Measurements from ENCODE around the gene APP. TPM values are rescaled to one million over a fixed set of nuclear protein-coding genes. Genes with fewer than 3 reads are reported as not detected.

The APP gene
- total RNA-seq, 2 donors from 2014 or later, result 20.5 to 46.6 TPM

DNA sequence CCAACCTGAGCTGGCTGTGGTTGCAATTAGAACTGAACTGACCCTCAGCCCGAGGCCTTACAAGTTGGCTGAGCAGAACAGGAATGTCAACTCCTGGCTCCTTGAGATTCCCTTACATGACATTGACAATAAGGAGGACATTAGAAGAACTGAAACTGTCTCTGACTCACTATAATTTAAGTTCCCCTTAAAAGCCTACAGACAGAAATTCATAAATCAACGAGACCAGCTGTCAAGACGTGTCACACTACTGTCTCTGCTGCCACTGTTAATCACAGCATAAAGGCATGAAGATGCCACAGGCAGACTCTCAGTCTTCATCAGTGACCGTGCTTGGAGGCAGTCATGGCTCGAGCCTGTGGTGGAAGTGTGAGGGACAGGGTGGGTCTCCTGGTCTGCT is 267.0 kb downstream of the APP start:
- H3K27me3 Mint-ChIP-seq, result no peaks in the 10 kb centered on the region
- H3K4me3 Mint-ChIP-seq, result no peak overlapping the region
- H3K36me3 Mint-ChIP-seq (ENCODE audit: low read depth), result peaks cover 14% of the 10 kb centered on the region
- no peaks in the 10 kb centered on the region for H3K9me3 Mint-ChIP-seq
- no peak for ATAC-seq (replicated peaks)
- H3K4me1 Mint-ChIP-seq, result no peaks in the 10 kb centered on the region
- H3K27ac Mint-ChIP-seq, result no peak overlapping the region

DNA sequence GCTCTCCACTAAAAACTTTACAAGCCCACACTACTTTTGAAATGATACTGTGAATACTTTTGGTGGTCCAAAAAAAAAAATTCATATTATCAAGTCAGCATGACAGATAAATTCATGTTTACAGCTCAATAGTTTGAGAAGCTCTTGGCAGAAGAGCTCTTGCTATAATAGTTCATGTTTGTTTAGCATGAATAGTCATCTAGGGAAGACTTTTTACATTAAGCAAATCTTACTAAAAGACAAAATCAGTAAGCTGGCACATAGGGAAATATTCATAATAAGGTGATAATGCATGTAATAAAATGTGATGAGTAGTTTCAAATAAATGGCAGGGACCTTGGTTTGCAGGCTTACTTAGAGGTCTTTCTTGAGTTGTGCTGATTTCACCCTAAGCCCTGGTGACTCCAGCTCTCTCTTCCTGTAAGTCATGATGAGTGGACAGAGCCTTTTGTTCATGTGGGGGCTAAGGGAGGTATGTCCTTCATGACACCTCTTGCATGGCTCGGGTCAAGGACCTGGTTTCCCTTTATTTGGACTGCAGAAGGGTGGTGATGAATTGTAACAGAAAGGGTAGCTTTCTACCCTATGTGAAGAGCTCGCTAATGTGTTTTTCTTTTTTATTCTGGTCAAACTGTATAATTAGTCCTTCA is 269.1 kb downstream of the APP start:
- no peaks in the 10 kb centered on the region for H3K9me3 Mint-ChIP-seq
- H3K4me1 Mint-ChIP-seq, result no peaks in the 10 kb centered on the region
- no peak for ATAC-seq (replicated peaks)
- H3K4me3 Mint-ChIP-seq, result no peak overlapping the region
- no peak overlapping the region for H3K27ac Mint-ChIP-seq
- peaks cover 14% of the 10 kb centered on the region for H3K36me3 Mint-ChIP-seq (ENCODE audit: low read depth)
- H3K27me3 Mint-ChIP-seq, result no peaks in the 10 kb centered on the region

DNA sequence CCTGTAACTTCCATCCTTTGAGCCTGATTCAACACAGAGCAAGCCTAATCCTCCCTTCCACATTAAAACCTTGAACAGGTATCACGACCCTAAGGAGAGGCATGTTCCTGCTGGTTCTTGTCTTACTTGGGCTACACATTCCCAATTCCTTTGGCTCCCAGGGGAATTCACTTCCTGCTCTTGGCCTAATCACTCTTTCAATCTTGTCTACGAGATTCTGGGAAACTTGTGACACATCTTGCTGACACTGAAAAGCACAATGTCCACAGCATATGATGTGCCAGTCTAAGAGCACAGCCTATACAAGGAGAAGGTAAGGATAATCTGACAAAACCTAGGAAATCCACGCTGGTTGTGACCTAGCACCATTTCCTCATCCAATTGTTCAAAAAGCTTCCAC is 271.9 kb downstream of the APP start:
- H3K9me3 Mint-ChIP-seq, result no peaks in the 10 kb centered on the region
- H3K36me3 Mint-ChIP-seq (ENCODE audit: low read depth), result peaks cover 9% of the 10 kb centered on the region

DNA sequence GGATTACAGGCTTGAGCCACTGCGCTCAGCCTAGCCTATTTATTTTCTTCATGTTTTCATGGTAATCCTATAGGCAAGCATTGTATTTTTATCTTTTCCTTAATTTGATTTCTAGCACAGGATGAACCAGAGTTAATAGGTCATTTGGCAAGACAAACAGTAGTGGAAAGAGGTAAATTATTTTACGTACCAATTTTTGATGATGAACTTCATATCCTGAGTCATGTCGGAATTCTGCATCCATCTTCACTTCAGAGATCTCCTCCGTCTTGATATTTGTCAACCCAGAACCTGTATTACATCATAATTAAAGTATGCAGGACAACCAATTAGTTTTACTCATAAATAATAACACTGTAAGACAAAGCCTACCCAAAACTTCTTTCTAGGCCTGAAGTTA is 273.2 kb downstream of the APP start:
- H3K4me1 Mint-ChIP-seq, result no peaks in the 10 kb centered on the region
- peaks cover 9% of the 10 kb centered on the region for H3K36me3 Mint-ChIP-seq (ENCODE audit: low read depth)
- no peaks in the 10 kb centered on the region for H3K27me3 Mint-ChIP-seq
- no peaks in the 10 kb centered on the region for H3K9me3 Mint-ChIP-seq
- no peak overlapping the region for H3K27ac Mint-ChIP-seq
- no peak overlapping the region for H3K4me3 Mint-ChIP-seq
- no peak for ATAC-seq (replicated peaks)

More for the DNA sequence above, 271.9 kb downstream of the APP start:
- Mint-ChIP-seq H3K27ac (no peak overlapping the region), H3K4me3 (no peak overlapping the region), H3K27me3 (no peaks in the 10 kb centered on the region), H3K4me1 (no peaks in the 10 kb centered on the region)
- no peak for ATAC-seq (replicated peaks)

DNA sequence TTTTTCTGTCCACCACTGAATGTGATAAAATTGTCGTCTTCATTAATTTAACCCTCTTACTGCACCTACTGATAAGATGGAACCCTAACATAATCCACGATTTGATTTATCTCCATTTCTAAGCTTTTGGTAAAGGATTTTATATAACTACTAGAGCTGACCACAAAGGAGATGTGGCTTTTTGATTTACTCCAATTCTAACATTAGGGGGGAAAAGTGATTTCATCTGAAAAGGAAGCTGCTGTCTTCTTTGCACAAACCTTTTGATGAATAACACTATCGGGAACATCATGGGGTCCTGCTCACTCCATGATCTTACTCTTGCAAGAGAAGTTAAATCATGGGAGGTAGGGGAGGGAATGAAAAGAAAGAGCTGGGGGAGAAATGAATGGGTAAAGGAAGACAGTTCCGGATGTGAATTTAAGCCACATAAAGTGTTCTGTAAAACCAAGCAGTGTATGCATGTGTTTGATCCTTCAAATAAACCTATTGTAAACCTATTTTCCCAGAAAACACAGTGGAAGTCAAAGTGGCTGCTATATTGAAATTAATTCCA is 274.0 kb downstream of the APP start:
- H3K4me1 Mint-ChIP-seq, result no peaks in the 10 kb centered on the region
- H3K9me3 Mint-ChIP-seq, result no peaks in the 10 kb centered on the region
- no peaks in the 10 kb centered on the region for H3K27me3 Mint-ChIP-seq
- ATAC-seq (replicated peaks), result no peak
- H3K27ac Mint-ChIP-seq, result no peak overlapping the region
- peaks cover 9% of the 10 kb centered on the region for H3K36me3 Mint-ChIP-seq (ENCODE audit: low read depth)
- no peak overlapping the region for H3K4me3 Mint-ChIP-seq

DNA sequence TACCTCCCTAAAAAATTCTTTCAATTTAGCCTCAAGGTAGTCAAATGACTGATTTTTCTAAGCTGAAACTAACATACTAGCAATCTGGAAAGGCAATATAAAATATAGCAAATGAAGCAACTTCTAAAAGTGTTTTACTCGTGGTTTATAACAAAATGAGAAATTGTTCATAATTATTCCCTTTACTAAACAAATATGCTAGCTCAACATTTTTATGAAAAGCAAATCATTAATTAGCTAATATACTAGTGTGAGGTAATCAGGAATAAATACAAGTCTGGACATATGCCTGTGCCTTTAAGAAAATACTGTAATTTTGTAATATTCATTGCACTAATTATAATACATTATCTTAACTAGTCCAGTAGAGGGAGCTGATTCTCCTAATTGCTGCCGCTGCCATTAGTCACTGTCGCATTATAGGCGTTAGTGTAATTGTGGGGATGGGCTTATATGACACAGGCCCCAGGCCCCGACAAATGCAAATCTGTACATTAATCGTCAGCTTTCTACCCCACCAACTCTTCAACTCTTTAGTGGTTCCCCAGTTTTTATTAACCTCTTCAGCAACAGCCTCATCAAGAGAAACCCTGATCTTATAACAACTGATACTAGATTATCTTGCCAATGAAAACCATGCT is 274.9 kb downstream of the APP start:
- Mint-ChIP-seq H3K4me3 (no peak overlapping the region), H3K4me1 (no peaks in the 10 kb centered on the region), H3K36me3 (ENCODE audit: low read depth) (peaks cover 18% of the 10 kb centered on the region), H3K27me3 (no peaks in the 10 kb centered on the region), H3K27ac (no peak overlapping the region), H3K9me3 (no peaks in the 10 kb centered on the region)
- peak; percentile 59 for ATAC-seq (replicated peaks)

DNA sequence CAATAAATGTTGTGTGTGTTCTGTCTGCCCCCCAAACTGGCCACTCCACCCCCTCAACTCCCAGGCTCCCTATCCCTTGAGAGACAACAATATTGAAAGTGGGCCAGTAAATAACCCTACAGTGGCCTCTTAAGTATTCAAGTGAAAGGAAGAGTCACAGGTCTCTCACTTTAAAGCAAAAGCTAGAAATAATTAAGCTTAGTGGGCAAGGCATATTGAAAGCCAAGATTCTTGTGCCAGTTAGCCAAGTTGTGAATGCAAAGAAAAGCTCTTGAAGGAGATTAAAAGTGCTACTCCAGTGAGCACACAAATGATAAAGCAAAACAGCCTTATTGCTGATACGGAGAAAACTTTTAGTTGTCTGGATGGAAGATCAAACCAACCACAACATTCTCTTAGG is 277.4 kb downstream of the APP start:
- no peak for ATAC-seq (replicated peaks)
- no peaks in the 10 kb centered on the region for H3K4me1 Mint-ChIP-seq
- no peaks in the 10 kb centered on the region for H3K27me3 Mint-ChIP-seq
- no peak overlapping the region for H3K27ac Mint-ChIP-seq
- H3K9me3 Mint-ChIP-seq, result no peaks in the 10 kb centered on the region
- no peak overlapping the region for H3K4me3 Mint-ChIP-seq
- H3K36me3 Mint-ChIP-seq (ENCODE audit: low read depth), result peaks cover 31% of the 10 kb centered on the region

DNA sequence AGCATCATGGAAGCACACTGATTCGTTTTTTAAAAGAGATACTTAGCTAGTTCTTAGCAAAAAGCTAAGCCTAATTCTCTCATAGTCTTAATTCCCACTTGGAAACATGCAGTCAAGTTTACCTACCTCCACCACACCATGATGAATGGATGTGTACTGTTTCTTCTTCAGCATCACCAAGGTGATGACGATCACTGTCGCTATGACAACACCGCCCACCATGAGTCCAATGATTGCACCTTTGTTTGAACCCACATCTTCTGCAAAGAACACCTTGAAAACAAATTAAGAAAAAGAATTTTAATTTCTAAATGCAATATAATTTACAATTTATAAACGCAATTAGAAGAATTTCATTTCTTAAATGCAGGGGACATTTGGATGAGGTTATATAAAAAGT is 279.0 kb downstream of the APP start:
- H3K27me3 Mint-ChIP-seq, result no peaks in the 10 kb centered on the region
- H3K9me3 Mint-ChIP-seq, result no peaks in the 10 kb centered on the region
- no peaks in the 10 kb centered on the region for H3K4me1 Mint-ChIP-seq
- ATAC-seq (replicated peaks), result no peak
- no peak overlapping the region for H3K27ac Mint-ChIP-seq
- peaks cover 37% of the 10 kb centered on the region for H3K36me3 Mint-ChIP-seq (ENCODE audit: low read depth)
- no peak overlapping the region for H3K4me3 Mint-ChIP-seq

DNA sequence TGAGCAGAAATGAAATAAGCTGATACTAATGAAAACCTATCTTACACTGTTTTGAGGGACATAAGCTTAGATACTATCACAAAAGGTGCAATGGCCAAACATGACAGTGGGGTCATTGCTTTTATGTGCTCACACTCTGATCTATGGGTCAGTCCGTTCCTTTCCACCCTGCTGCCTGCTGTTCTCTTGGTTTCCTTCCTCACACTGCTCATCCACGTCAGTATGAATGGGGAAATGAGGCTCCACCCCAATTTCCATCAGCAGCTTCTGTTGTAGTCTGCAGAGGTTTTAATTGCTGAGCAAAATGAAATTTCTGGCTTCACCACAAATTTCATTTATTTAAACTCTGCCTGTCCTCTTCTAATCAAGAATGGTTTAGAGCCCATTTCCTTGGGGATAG is 280.6 kb downstream of the APP start:
- no peak overlapping the region for H3K4me3 Mint-ChIP-seq

DNA sequence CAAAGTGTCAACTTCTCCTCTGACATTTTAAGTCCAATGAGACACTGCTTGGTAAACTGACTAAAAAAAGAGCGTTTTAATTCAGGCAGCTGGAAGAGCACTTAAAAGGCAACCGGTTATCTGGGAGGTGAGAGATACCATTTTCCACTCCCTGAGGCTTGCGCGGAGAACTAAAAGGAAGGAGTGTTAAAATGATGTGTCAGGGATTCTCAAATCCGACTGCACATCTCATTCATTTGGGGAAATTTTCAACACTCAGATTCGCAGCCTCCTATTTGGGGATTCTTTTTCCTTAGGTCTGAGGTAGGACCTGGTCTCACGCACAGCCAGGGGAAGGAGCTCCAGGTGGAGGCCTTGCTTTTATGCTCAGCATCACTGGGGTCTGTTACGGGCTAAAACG is 281.9 kb downstream of the APP start:
- no peak for ATAC-seq (replicated peaks)

More for the DNA sequence above, 280.6 kb downstream of the APP start:
- H3K4me1 Mint-ChIP-seq, result no peaks in the 10 kb centered on the region
- H3K9me3 Mint-ChIP-seq, result no peaks in the 10 kb centered on the region
- peaks cover 37% of the 10 kb centered on the region for H3K36me3 Mint-ChIP-seq (ENCODE audit: low read depth)
- no peak overlapping the region for H3K27ac Mint-ChIP-seq
- H3K27me3 Mint-ChIP-seq, result no peaks in the 10 kb centered on the region
- no peak for ATAC-seq (replicated peaks)

DNA sequence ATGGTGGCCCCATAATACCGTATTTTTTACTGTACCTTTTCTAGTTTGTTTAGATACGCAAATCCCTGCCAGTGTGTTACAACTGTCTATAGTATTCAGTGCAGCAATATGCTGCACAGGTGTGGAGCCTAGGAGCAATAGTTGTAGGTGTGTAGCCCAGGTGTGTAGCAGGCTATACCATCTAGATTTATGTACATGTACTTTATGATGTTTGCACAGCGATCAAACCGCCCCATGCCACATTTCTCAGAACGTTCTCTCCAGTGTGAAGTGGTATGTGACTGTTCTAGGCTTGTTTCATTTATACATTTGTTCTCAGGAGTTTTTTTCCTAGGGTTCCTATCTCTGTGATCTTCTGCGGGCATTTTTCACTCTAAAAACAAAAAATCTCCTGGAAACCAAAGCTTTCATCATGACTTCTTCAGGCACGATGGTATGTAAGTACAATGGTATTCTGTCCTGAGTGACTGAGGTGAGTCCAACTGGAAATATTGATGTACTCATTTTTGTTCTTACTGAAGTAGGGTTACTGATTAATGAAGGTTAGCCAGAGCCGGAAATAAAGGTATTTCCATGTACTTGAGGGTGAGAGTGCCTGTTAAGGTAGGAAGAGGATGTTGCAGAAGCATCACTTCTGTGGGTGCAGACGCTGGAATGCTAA is 282.8 kb downstream of the APP start:
- H3K36me3 Mint-ChIP-seq (ENCODE audit: low read depth), result peaks cover 28% of the 10 kb centered on the region
- H3K27ac Mint-ChIP-seq, result no peak overlapping the region

More for the DNA sequence above, 281.9 kb downstream of the APP start:
- Mint-ChIP-seq H3K9me3 (no peaks in the 10 kb centered on the region), H3K27ac (no peak overlapping the region), H3K27me3 (no peaks in the 10 kb centered on the region), H3K4me3 (no peak overlapping the region), H3K36me3 (ENCODE audit: low read depth) (peaks cover 28% of the 10 kb centered on the region), H3K4me1 (no peaks in the 10 kb centered on the region)

DNA sequence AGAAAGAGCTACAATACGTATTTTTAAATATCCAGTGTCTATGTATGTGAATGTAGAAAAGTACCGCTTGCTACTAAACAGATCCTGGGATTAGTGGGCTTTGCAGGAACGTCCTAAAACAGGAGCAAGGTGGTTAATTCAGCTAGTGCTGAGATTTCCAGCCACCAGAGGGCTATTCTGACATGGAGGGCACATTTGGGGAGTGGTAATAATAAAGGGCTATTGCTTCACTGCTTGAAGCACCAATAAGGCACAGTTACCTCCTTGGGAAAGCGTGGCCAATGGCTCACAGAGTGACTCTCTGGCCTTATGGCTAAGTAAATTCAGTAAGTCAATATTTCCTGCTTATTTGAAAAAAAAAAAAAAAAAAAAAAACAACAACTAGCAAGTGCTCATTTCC is 283.4 kb downstream of the APP start:
- H3K27ac Mint-ChIP-seq, result no peak overlapping the region
- no peak for ATAC-seq (replicated peaks)
- H3K4me3 Mint-ChIP-seq, result no peak overlapping the region
- no peaks in the 10 kb centered on the region for H3K4me1 Mint-ChIP-seq
- peaks cover 28% of the 10 kb centered on the region for H3K36me3 Mint-ChIP-seq (ENCODE audit: low read depth)
- H3K9me3 Mint-ChIP-seq, result no peaks in the 10 kb centered on the region
- H3K27me3 Mint-ChIP-seq, result no peaks in the 10 kb centered on the region

More for the DNA sequence above, 282.8 kb downstream of the APP start:
- no peaks in the 10 kb centered on the region for H3K4me1 Mint-ChIP-seq
- no peaks in the 10 kb centered on the region for H3K27me3 Mint-ChIP-seq
- no peaks in the 10 kb centered on the region for H3K9me3 Mint-ChIP-seq
- no peak overlapping the region for H3K4me3 Mint-ChIP-seq
- ATAC-seq (replicated peaks), result no peak

DNA sequence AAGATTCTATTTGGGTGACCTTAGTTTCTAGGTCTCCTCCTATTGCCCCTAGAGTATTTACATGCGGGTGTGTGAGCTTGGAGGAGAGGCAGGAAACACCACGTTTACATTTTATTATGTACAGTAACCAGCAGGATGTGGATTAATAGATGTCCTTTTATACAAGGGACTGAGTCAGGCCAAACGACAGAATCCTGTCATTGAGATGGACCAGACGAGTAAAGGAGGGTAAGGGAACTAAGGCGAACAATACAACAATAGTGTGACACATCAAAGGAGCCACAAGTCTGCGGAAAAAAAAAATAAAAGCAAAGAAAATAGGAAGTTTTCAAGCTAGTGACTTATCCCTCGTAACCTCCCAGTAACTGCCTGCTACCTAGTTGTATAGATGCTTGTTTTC is 284.7 kb downstream of the APP start:
- Mint-ChIP-seq H3K9me3 (no peaks in the 10 kb centered on the region), H3K36me3 (ENCODE audit: low read depth) (peaks cover 30% of the 10 kb centered on the region), H3K27me3 (no peaks in the 10 kb centered on the region), H3K27ac (no peak overlapping the region), H3K4me1 (no peaks in the 10 kb centered on the region), H3K4me3 (no peak overlapping the region)
- no peak for ATAC-seq (replicated peaks)

DNA sequence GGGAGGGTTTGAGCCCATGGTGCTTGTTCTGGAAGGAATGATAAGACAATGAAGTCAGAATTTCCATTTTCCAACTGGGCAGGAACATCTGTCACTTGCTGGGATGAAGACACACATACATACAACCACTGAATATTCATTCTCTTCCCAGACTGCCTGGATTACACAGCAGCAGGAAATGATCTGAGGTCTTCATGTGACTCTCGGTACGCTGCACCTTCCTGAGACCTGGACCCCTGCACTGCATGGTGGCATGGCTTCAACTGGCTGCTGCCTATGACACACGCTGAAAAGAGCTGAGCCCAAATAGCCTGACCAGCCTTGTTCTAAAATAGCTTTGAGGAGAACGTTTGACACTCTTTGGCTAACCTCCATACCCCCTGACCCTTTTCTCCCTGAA is 285.2 kb downstream of the APP start:
- H3K9me3 Mint-ChIP-seq, result no peaks in the 10 kb centered on the region
- H3K27me3 Mint-ChIP-seq, result no peaks in the 10 kb centered on the region
- no peaks in the 10 kb centered on the region for H3K4me1 Mint-ChIP-seq
- ATAC-seq (replicated peaks), result no peak
- no peak overlapping the region for H3K4me3 Mint-ChIP-seq
- peaks cover 30% of the 10 kb centered on the region for H3K36me3 Mint-ChIP-seq (ENCODE audit: low read depth)
- H3K27ac Mint-ChIP-seq, result no peak overlapping the region

DNA sequence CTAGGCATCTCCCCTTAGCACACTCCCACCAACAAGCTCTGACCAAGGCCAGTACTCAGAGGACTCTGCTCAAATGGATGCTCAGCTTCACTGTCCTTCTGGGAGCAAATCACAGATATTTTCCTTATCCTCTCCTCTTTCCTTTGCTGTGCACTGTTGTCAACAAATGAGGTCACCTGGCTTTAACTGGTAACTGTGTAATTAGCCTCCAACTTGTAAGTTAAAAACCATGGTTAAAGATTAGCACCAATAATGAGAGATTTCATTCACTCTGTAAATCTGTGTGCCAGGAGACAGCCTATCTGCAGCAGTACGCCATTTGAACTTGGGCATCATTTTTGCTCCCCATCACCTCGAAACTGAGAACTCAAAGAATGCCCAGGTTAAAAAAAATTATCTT is 286.3 kb downstream of the APP start:
- peaks cover 31% of the 10 kb centered on the region for H3K36me3 Mint-ChIP-seq (ENCODE audit: low read depth)
- H3K4me1 Mint-ChIP-seq, result no peaks in the 10 kb centered on the region
- H3K27ac Mint-ChIP-seq, result no peak overlapping the region
- no peak overlapping the region for H3K4me3 Mint-ChIP-seq
- no peak for ATAC-seq (replicated peaks)
- H3K27me3 Mint-ChIP-seq, result no peaks in the 10 kb centered on the region
- no peaks in the 10 kb centered on the region for H3K9me3 Mint-ChIP-seq

Measured in activated T-helper 17 cell treated with anti-CD3 and anti-CD28 coated beads, Interleukin-2, amount 50 U/mL, for 72 hours (primary cell).